Endodermal cell (in vitro differentiated cells): ENCODE measurements around the gene HBQ1. TPM values are rescaled to one million over a fixed set of nuclear protein-coding genes. Genes with fewer than 3 reads are reported as not detected.
A peak's percentile ranks its signal among the peaks of the same experiment; 100 is the strongest.
"Not testable (repeated sequence)": the region's sequence is repeated elsewhere in the genome, so short reads cannot be mapped to it uniquely, and the experiment has no call there.

Experiments
- DNase-seq: peaks from one replicate; pipeline ENCODE4 v3.0.0-alpha.2; 2017
- H3K27ac ChIP-seq: 2 replicates; pipeline ENCODE4 v1.5.1; 2013; ENCODE audit warnings: mild to moderate bottlenecking, low read depth, low read length, moderate library complexity
- H3K27me3 ChIP-seq: 2 replicates; pipeline ENCODE4 v1.6.1; 2013; ENCODE audit warnings: mild to moderate bottlenecking, low read length, moderate library complexity; ENCODE audit not compliant: insufficient read depth, control insufficient read depth, poor library complexity, severe bottlenecking
- H3K36me3 ChIP-seq: 2 replicates; pipeline ENCODE4 v1.7.0; 2013; ENCODE audit warnings: mild to moderate bottlenecking, low read length, moderate library complexity; ENCODE audit not compliant: control insufficient read depth, insufficient read depth
- H3K4me1 ChIP-seq: one replicate; pipeline ENCODE4 v1.7.0; 2013; ENCODE audit warnings: low read length; ENCODE audit not compliant: control insufficient read depth, insufficient read depth
- H3K4me3 ChIP-seq: 2 replicates; pipeline ENCODE4 v1.5.1; 2013; ENCODE audit warnings: mild to moderate bottlenecking, low read length, moderate library complexity
- H3K9ac ChIP-seq: 2 replicates; pipeline ENCODE4 v1.6.1; 2013; ENCODE audit warnings: mild to moderate bottlenecking, low read length, moderate library complexity; ENCODE audit not compliant: poor library complexity, severe bottlenecking; ENCODE audit errors: extremely low read depth
- H3K9me3 ChIP-seq: 2 replicates; pipeline ENCODE4 v1.6.1; 2013; ENCODE audit warnings: mild to moderate bottlenecking, low read length, moderate library complexity; ENCODE audit not compliant: control insufficient read depth
- H3K27ac Mint-ChIP-seq: 2 replicates; pipeline ENCODE4 v1.8.0; 2020; ENCODE audit warnings: mixed read lengths
- H3K27me3 Mint-ChIP-seq: 2 replicates; pipeline ENCODE4 v1.8.0; 2021; ENCODE audit warnings: mild to moderate bottlenecking, mixed read lengths; ENCODE audit not compliant: insufficient read depth
- H3K36me3 Mint-ChIP-seq: 2 replicates; pipeline ENCODE4 v1.8.0; 2020; ENCODE audit warnings: low read depth, mixed read lengths
- H3K4me1 Mint-ChIP-seq: 2 replicates; pipeline ENCODE4 v1.8.0; 2020; ENCODE audit warnings: mixed read lengths
- H3K4me3 Mint-ChIP-seq: 2 replicates; pipeline ENCODE4 v1.8.0; 2020; ENCODE audit warnings: mild to moderate bottlenecking, moderate library complexity, mixed read lengths
- H3K9me3 Mint-ChIP-seq: 2 replicates; pipeline ENCODE4 v1.8.0; 2020; ENCODE audit warnings: mild to moderate bottlenecking, mixed read lengths
- WGBS, 2 experiments: methylation state at CpG; one replicate each; pipeline versions ENCODE4 v1.1.5 to v1.1.7; 2013; ENCODE audit warnings: missing lambda C conversion rate in 2 of 2, mixed read lengths in 1 of 2; ENCODE audit not compliant: insufficient coverage in 1 of 2, insufficient read length in 1 of 2; 5-methylcytosine and 5-hydroxymethylcytosine counted together
- total RNA-seq, 2 donors: library from RNA; stranded (reverse); fragmentation: NEBNext Ultra II Directional in 1 of 2; extraction: Animal tissue kit (Norgen Biotek cat#: 25700) in 1 of 2; gene quantifications; 2 replicates in 1 of 2; 3 replicates in 1 of 2; pipeline ENCODE4 v1.2.1, GENCODE V29; 2021
- TF ChIP-seq, protein P1 (sequence below): fragments of 200-600 bp; sonication (generic); conservative IDR thresholded peaks from 2 replicates; pipeline ENCODE4 v1.5.0; 2021; ENCODE audit warnings: antibody characterized with exemption, mild to moderate bottlenecking

The HBQ1 gene
- total RNA-seq, 2 donors from 2014 or later, result 1.2 to 1.3 TPM

DNA sequence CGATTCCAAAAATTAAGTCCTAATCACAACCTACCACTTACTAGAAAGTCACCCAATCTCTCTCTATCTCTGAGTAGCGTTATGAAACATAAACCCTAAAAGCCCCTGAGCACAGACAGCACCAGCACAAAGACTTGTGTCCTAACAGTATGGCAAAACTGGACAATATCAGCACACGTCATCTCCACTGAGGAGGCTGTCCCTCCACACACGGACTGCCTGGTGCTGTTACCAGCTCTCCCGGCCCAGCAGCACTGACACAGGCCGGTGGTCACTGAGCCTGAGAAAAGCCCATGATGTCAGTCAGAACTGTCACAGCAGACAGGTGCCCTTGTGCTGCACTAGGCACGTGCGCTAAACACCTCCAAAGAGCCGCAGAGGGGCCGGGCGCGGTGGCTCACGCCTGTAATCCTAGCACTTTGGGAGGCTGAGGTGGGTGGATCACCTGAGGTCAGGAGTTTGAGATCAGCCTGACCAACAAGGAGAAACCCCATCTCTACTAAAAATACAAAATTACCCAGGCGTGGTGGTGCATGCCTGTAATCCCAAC is 31.4 kb downstream of the HBQ1 start:
- peaks cover 82% of the 10 kb centered on the region for H3K36me3 ChIP-seq
- 93 to 94% methylated on average over 10 to 14 of the region's 14 CpGs for WGBS, 2 experiments
- not testable (repeated sequence) for H3K9ac ChIP-seq, H3K27me3 ChIP-seq, H3K27me3 Mint-ChIP-seq, H3K9me3 ChIP-seq, DNase-seq, H3K4me1 Mint-ChIP-seq, H3K4me3 Mint-ChIP-seq, H3K4me3 ChIP-seq, H3K9me3 Mint-ChIP-seq, H3K27ac ChIP-seq, H3K4me1 ChIP-seq
- Mint-ChIP-seq H3K27ac (peak overlapping the region; percentile 20), H3K36me3 (peaks cover 76% of the 10 kb centered on the region)

DNA sequence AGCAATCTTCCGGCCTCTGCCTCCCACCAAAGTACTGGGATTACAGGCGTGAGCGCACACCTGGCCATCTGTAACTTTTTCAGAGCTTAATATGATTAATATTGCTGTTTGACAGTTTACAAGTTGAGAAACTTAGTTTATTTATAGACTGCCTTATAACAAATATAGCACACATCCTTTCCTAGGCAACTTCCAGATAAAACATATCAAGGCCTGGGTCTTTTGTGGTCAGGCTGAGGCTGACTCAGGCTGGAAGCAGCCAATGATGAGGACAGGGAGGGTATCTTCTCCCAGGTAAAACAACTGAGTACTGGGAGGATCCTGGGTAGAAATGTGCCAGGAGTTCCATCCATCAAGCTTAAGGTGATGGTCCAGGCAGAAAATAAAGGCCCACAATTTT is 32.7 kb downstream of the HBQ1 start:
- no peak overlapping the region for H3K27ac ChIP-seq
- TF ChIP-seq, protein P1, sequence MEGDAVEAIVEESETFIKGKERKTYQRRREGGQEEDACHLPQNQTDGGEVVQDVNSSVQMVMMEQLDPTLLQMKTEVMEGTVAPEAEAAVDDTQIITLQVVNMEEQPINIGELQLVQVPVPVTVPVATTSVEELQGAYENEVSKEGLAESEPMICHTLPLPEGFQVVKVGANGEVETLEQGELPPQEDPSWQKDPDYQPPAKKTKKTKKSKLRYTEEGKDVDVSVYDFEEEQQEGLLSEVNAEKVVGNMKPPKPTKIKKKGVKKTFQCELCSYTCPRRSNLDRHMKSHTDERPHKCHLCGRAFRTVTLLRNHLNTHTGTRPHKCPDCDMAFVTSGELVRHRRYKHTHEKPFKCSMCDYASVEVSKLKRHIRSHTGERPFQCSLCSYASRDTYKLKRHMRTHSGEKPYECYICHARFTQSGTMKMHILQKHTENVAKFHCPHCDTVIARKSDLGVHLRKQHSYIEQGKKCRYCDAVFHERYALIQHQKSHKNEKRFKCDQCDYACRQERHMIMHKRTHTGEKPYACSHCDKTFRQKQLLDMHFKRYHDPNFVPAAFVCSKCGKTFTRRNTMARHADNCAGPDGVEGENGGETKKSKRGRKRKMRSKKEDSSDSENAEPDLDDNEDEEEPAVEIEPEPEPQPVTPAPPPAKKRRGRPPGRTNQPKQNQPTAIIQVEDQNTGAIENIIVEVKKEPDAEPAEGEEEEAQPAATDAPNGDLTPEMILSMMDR, result no peak
- Mint-ChIP-seq H3K27ac (peak overlapping the region; percentile 20), H3K36me3 (peaks cover 76% of the 10 kb centered on the region), H3K4me3 (no peak overlapping the region), H3K27me3 (no peaks in the 10 kb centered on the region), H3K4me1 (no peaks in the 10 kb centered on the region), H3K9me3 (no peaks in the 10 kb centered on the region)
- no peaks in the 10 kb centered on the region for H3K9me3 ChIP-seq
- peaks cover 83% of the 10 kb centered on the region for H3K36me3 ChIP-seq
- WGBS, 2 experiments, result 94 to 98% methylated on average over 2 to 3 of the region's 3 CpGs
- DNase-seq, result no peak
- no peak overlapping the region for H3K4me3 ChIP-seq
- H3K27me3 ChIP-seq, result no peaks in the 10 kb centered on the region
- H3K9ac ChIP-seq, result no peak overlapping the region
- H3K4me1 ChIP-seq, result no peaks in the 10 kb centered on the region

DNA sequence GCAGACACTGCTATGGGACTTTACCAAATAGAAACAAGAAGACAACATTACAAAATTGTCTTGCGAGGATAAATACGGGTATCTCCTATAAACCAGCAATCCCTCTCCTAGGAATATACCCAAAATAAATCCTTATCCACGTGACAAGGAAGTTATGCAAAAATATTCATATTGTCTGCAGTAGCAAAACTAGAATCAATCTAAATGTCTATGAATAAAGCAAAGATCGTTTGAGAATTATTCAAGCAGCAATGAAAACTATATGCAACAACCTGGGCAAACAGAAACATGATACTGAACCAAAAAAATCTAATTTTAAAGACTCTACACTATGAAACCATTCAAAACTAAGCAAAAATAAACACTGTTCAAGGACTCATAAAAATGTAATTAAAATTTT is 39.8 kb downstream of the HBQ1 start:
- Histone ChIP-seq H3K4me1 (no peaks in the 10 kb centered on the region), H3K36me3 (peaks cover 88% of the 10 kb centered on the region), H3K9me3 (no peaks in the 10 kb centered on the region), H3K4me3 (no peak overlapping the region), H3K27me3 (no peaks in the 10 kb centered on the region), H3K27ac (no peak overlapping the region), H3K9ac (no peak overlapping the region)
- no peaks in the 10 kb centered on the region for H3K27me3 Mint-ChIP-seq
- H3K27ac Mint-ChIP-seq, result no peak overlapping the region
- H3K4me1 Mint-ChIP-seq, result no peaks in the 10 kb centered on the region
- peaks cover 75% of the 10 kb centered on the region for H3K36me3 Mint-ChIP-seq
- no peak overlapping the region for H3K4me3 Mint-ChIP-seq
- no peak for DNase-seq
- WGBS, 2 experiments, result 90 to 94% methylated on average over 4 of the region's 4 CpGs
- H3K9me3 Mint-ChIP-seq, result no peaks in the 10 kb centered on the region
- TF ChIP-seq, protein P1, result no peak
